ENCODE results near the gene BHLHA15. TPM values are rescaled to one million over a fixed set of nuclear protein-coding genes. Genes with fewer than 3 reads are reported as not detected.
A peak's percentile ranks its signal among the peaks of the same experiment; 100 is the strongest.

Gene BHLHA15
- 3.2 TPM for total RNA-seq

- peak; percentile 21 for DNase-seq
These were observed at the start of gene BHLHA15 for GRCh38 chr7:98211221-98211675. Gene BHLHA15 (plus strand): TSS chr7:98211439. CDS start chr7:98212310, 871 bp downstream.

GRCh38 chr7:98162758-98163157 lies 48.5 kb upstream of the BHLHA15 start:
- DNase-seq: no peak

GRCh38 chr7:98163269-98163668 lies 48.0 kb upstream of the BHLHA15 start:
- no peak for DNase-seq

- peak; percentile 8 for DNase-seq
These were observed 47.3 kb upstream of the BHLHA15 start for GRCh38 chr7:98163704-98164494.

- DNase-seq: peak; percentile 21
These were observed 45.2 kb upstream of the BHLHA15 start for GRCh38 chr7:98165827-98166667.

DNA sequence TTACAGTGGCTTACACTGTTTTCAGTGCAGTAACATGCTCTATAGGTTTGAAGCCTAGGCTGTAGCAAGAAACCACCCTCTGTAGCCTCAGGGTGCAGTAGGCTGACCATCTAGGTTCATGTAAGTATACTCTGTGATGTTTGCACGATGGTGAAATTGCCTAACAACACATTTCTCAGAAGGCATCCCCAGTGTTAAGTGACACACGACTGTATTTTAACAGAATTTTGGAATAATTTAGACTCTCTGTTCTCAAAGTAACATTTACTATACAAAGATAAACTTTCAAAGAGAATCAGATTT lies 44.6 kb upstream of the BHLHA15 start:
- no peak for DNase-seq

DNA sequence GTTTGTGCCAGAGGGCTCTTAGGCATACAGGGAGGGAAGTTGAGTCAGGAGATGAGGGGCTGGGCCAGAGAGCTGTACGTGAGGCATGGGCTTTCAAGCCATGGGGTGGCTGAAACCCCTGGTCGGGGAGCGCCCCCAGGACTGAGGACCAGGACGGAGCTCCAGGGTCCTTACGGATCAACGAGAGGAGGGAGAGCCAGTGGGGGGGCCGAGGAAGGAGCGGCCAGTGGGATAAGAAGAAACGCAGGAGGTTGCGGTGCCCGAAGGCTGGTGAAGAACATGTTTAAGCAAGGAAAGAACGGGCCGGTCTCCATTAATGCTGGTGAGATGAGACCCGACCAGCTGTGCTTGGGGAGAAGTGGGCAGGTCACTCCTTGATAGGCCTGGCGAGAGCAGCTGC lies 43.6 kb upstream of the BHLHA15 start:
- DNase-seq: no peak

DNA sequence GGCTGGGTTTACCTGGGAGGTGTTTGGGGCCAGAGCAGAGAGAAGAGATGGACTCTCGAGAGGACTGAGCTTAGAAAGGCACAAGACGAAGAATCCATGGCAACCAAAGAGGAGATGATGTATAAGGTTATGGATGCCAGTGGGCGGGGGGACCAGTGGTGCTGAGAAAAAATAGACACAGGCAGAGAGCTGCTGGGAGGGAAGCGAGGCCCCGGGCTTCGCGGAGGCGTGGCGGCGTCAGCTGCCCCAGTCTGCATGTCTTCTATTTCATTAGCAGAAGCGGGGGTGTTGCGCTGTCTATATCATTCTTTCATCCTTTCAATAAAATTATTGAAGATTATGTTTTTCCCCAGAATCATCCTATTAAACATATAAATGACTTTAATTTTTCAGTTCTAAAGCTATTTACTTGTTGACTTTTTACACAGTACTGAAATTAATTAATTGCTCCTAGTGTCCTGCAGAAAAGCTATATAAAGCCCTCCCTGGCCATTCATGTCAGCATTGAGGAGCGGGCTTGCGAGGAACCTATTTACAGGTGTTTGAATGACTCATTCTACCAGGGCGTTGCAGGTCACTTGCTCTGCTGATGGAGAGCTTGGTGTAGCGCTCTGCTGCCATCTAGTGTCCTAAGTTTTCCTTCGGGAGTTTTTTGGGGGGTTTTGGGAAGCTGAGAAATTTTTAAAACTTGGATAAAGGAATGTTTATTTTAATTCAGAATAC lies 42.9 kb upstream of the BHLHA15 start:
- peak; percentile 70 for DNase-seq

DNA sequence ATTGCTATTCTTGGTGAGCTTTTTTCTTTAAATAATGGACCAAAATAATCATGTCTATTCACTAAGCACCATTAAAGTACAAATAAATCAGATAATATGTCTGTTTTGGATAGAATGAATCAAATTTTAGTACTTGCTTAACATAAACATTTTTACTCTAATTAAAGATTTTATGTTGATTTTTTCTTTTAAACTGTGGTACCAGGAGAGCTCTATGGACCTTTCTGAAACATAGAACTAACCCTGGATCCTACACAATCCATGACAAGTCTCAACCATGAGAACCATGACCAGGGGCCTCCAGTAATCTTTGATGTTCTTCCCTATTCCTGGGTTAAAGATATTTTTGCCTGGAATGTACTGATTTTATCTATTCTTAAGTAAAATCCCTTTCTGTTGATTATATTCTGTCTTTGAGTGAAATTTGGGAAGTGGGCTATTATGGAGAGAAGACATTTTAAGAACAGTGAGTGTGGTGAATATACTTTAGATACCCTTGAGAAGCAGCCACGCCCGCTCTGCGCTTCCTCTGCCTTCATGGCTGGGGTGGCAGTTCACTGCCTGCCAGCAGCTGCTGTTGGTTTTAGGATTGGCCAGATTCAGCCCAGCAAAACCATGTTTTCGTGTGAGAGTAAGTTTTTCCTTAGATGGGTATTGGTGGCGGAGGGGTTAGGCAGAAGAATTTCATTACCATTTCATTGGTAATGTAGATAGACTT lies 42.2 kb upstream of the BHLHA15 start:
- no peak for DNase-seq

GRCh38 chr7:98170966-98171365 lies 40.3 kb upstream of the BHLHA15 start:
- no peak for DNase-seq

DNA sequence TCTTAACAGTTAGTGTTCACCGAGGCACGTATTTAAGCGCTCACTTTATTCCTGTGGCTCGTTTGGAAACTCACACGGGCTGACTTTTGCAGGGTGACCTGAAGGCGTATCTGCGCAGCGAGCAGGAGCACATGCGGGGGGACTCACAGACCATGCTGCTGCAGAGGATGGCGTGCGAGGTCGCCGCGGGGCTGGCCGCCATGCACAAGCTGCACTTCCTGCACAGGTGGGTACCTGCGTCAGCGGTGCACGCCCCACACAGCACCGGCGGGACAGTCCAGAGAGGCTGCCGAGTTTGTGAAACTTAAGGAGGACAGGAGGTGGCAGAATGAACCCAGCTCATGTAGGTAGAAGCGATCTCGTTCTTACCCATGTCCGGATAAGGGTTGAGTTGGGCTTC lies 39.8 kb upstream of the BHLHA15 start:
- DNase-seq: no peak

GRCh38 chr7:98174334-98175259 lies 36.6 kb upstream of the BHLHA15 start:
- no peak for DNase-seq

GRCh38 chr7:98175260-98175940 lies 35.8 kb upstream of the BHLHA15 start:
- DNase-seq: no peak

DNA sequence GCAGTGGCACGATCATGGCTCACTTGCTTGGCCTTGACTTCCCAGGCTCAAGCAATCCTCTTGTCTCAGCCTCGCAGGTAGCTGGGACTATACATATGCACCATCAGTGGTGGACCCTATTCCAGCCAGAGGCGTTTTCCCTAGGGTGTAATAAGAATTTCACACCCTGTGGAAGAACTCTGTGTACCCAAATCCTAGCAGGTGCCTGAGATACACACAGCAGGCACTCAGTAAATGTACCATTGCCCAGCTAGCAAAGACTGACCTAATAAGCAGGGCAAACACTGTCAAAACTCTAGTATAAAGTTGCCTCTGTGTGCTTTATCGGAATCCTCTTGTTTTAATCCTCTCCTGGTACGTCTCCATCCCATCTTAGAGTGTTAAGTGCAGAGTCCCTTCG lies 33.7 kb upstream of the BHLHA15 start:
- no peak for DNase-seq

DNA sequence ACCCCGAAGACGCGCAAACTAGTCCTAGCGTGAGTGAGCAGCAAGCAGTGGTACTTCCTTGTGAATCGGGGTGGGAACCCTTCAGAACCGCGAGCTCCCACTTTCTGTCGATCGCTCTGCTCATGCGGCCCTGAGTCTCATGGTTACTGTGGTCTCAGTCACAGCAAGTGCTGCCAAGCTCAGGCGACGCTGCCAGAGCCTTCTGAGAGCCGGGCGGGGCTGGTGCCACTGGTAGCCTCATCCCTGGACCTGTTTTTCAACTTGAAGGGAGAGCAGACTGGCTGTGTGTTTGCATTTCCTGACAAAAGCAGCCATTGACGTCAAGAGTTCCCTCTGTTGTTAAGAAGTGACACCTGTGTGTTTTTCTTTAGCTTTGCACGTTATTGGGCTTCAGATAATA lies 32.9 kb upstream of the BHLHA15 start:
- DNase-seq: peak; percentile 48

DNA sequence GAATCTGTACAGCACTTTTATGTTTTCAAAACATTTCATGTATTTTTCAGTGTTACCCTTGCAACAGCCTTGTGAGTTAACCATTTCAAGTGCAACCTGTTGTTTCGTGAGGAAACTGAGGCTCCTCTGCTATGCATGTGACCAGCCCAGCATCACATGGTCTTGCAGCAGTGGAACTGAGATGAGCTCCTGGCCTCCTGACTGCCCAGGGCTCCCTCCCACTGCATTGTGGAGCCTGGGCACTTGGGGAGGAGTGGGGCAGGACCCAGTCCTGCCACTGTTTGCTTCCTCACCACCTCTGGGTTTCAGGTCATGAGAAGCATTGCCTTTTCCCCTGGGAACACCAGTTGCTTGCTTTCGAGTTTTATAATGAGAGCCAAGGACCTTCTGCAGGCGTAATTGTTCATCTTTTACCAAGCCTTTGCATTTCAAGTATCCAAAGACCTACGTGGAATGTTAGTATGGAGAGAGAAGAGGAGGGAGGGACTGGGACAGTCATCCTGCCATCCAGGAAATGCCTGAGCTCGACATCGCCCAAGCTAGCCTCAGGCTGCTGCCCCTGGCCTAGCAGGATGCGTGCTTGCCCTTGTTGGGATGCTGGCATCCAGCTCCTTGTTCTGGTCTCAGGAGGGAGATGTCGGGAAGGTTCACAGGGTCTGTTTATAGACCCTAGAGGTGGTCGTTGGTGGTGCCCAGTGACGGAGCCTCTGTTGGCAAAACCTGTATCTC lies 32.3 kb upstream of the BHLHA15 start:
- no peak for DNase-seq

DNA sequence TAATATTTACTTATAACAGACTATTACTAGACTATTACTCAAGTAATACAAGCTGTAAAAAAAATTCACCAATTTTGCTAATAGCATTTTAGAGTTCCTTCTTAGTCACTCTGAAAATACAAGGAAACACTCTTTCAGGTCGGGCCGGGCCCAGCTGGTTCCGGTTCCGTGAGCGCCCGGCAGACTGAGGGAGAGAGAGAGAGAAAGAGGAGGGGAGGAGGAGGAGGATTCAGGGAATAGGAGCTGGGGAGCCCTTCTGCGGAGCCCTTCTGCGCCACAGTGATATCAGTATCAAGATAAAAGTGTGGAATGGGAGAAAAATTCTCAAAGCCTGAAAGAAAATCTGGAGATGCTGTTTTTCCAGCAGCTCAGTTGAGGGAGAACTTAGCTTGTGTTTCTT lies 30.5 kb upstream of the BHLHA15 start:
- no peak for DNase-seq

- DNase-seq: no peak
These were observed 26.1 kb upstream of the BHLHA15 start for GRCh38 chr7:98185101-98185500.

DNA sequence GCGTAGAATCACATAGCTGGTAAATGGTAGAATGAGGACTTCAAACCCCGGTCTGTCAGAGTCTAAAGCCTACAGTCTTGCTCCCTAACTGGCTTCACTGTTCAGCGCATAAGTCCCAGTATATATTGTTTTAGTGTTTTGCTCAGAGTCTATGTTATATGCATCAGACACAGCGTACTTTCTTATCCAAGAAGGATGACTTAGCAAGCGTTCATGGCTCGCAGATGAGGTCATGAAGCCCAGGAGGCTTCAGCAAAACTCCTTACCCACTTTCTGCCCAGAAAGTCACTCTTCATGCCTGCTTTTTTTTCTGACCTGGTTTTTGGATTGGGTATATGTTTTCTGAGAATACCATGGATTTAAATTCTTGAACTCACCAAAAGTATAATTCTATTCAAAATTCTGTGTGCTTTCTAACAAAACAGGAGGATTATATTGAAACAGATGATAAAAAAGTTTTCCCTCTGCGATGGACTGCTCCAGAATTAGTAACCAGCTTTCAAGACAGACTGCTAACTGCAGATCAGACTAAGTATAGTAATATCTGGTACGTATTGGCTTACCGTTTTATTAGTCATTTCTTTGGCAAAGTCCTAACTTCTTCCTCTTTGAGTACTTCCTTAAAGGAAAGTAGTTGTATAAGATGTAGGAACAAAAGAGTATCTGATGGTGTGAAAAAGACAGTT lies 24.6 kb upstream of the BHLHA15 start:
- no peak for DNase-seq
